ENCODE data around the gene SKP2.

DNA sequence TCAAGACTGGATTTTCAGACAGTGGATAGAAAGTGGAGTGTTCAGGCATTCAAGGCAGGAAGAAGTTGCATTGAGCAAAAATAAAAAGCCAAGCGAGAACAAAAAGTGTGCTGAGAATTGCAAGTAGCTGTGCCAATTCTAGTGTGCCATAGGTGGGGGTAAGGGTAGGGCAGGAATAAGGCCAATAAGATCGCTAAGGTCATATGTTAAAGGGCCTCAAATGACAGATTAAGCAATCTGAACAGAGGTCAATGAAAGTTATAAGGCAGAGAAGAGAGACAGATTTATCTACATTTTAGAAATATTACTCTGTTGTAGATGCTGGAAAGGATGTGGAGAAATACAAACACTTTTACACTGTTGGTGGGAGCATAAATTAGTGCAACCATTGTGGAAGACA is 53.4 kb downstream of the SKP2 start:
- TF ChIP-seq YY1 (IDR thresholded peaks at IDR 0.05; ENCODE audit: insufficient read depth, insufficient read length) (no peak), SUZ12 (IDR thresholded peaks at IDR 0.05; ENCODE audit: extremely low read depth, insufficient read depth, insufficient read length) (no peak)

All from NT2/D1 (cell line).